A549 treated with CpdA at 1 μM for 4 hours (cell line): ENCODE measurements around the gene TMEM270. TPM values are rescaled to one million over a fixed set of nuclear protein-coding genes. Genes with fewer than 3 reads are reported as not detected.

Experiments
- total RNA-seq: library from RNA; stranded (reverse); fragments of 200-300 nt; extraction: Qiagen RNA extraction; gene quantifications from 5 replicates; pipeline ENCODE4 v1.2.3, GENCODE V29; 2022; ENCODE audit warnings: low read depth

The TMEM270 gene, protein sequence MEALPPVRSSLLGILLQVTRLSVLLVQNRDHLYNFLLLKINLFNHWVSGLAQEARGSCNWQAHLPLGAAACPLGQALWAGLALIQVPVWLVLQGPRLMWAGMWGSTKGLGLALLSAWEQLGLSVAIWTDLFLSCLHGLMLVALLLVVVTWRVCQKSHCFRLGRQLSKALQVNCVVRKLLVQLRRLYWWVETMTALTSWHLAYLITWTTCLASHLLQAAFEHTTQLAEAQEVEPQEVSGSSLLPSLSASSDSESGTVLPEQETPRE
- 0.17 to 0.23 TPM (median 0.20 TPM) in 3 of 5 replicates, not detected in the others for total RNA-seq

DNA sequence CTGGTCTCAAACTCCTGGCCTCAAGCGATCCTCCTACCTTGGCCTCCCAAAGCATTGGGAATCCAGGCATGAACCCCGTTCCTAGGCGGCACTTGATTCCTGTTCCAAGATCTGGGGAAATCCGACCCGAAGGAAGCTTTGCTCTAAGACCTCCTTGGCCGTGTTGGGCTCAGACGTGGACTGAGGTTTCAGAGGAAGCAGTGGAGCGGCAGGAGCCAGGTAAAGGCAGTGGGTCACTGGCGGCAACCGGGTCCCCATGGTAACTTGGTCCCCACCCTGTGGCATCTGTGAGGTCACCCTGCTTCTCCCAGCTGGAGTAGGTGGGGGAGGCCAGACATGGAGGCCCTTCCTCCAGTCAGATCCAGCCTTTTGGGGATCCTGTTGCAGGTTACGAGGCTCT lies at the start of gene TMEM270:
TMEM270 (plus strand) TSS at position 301 of the 400 bp plus-strand sequence; CDS start at position 337, 36 bp downstream.

DNA sequence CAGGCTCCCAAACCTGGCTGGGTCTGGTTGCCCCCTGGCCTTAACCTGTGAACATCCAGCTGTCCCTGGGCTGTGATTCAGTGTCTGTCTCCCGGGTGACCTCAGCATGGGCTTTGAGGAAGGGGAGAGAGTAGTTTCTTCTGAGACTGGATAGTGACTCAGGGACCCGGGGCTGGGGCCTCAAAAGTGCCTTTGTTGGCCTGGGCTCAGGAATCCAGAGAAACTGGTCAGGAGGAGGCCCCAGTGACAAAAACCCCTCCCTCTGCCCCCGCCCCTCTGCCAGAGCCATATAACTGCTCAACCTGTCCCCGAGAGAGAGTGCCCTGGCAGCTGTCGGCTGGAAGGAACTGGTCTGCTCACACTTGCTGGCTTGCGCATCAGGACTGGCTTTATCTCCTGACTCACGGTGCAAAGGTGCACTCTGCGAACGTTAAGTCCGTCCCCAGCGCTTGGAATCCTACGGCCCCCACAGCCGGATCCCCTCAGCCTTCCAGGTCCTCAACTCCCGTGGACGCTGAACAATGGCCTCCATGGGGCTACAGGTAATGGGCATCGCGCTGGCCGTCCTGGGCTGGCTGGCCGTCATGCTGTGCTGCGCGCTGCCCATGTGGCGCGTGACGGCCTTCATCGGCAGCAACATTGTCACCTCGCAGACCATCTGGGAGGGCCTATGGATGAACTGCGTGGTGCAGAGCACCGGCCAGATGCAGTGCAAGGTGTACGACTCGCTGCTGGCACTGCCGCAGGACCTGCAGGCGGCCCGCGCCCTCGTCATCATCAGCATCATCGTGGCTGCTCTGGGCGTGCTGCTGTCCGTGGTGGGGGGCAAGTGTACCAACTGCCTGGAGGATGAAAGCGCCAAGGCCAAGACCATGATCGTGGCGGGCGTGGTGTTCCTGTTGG lies 30.0 kb upstream of the TMEM270 start, which contains the start of gene CLDN4:
CLDN4 (plus strand) TSS at position 316 of the 903 bp plus-strand sequence; CDS start at position 522, 206 bp downstream.

DNA sequence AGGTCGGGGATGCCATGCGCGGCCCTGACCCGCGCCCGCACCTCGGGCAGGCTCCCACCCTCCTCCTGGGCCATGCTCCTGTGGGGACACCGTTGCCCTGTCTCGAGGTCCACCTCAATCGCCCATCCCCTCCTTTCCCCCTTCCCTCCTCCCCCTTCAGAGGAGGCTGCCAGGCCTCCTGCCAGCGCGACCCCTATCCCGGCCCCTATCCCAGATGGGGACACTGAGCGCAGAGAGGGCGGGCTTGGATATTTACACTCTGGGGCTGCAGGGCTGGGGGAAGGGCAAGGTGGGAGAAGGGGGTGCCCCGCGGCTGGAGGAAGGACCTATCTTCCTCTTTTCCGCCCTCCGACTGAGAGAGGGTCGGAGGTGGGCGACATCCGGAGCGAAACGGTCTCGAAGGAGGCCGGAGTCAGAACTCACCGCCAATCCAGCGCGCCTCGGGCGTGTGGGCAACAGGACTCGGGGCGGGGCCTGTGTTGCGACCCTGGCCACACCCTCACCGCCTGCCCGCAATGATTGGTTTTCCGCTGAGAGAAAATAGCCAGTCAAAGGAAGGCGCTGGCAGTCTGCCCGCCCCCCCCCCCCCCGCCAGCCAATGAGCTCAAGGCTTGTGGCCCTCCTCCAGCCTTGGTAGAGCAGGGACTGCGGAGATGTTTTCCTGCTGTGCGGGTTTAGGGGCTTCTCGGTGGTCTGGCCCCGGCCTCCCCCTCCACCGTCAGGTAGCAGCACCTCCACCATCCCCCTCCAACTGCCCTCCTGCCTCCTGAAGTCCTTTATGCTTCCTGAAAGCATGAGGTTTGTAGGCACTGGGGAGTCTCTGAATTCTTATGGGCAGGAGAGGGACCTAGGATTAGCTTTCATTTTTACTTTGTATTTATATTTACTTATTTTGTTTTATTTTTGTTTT lies 18.6 kb upstream of the TMEM270 start, which contains the start of gene METTL27:
METTL27 (minus strand) TSS at position 450 of the 910 bp plus-strand sequence; CDS start at position 74, 376 bp downstream.

Other genes with a start within 250 kb of the TMEM270 start
- 0.78 to 1.7 TPM (median 1.4 TPM) in 5 replicates for gene MLXIPL, start 236.6 kb upstream of the TMEM270 start, total RNA-seq
- 2.2 to 5.4 TPM (median 4.5 TPM) in 5 replicates for gene VPS37D, start 193.3 kb upstream of the TMEM270 start, total RNA-seq
- 7.7 to 10.7 TPM (median 9.2 TPM) in 5 replicates for gene DNAJC30, start 177.7 kb upstream of the TMEM270 start, total RNA-seq
- gene BUD23, start 177.6 kb upstream of the TMEM270 start, total RNA-seq: 122 to 159 TPM (median 137 TPM) in 5 replicates
- 74.5 to 85.6 TPM (median 84.1 TPM) in 5 replicates for gene STX1A, start 141.5 kb upstream of the TMEM270 start, total RNA-seq
- gene ABHD11, start 122.4 kb upstream of the TMEM270 start, total RNA-seq: 18.8 to 26.8 TPM (median 25.0 TPM) in 5 replicates
- 1.4 to 3.8 TPM (median 3.1 TPM) in 5 replicates for gene CLDN3, start 90.9 kb upstream of the TMEM270 start, total RNA-seq
- gene CLDN4, start 30.2 kb upstream of the TMEM270 start, total RNA-seq: 3.2 to 7.0 TPM (median 4.9 TPM) in 5 replicates
- gene METTL27, start 18.6 kb upstream of the TMEM270 start, total RNA-seq: 6.2 to 10.7 TPM (median 10.3 TPM) in 5 replicates
- 0.07 to 0.13 TPM (median 0.09 TPM) in 4 of 5 replicates, not detected in the other for gene ELN, start 167.0 kb downstream of the TMEM270 start, total RNA-seq
- 34.0 to 39.9 TPM (median 36.5 TPM) in 5 replicates for gene LIMK1, start 222.6 kb downstream of the TMEM270 start, total RNA-seq